A549 (cell line): Measurements from ENCODE around the gene ATP10D. TPM values are rescaled to one million over a fixed set of nuclear protein-coding genes. Genes with fewer than 3 reads are reported as not detected.
A peak's percentile ranks its signal among the peaks of the same experiment; 100 is the strongest.

Experiments used
- ATAC-seq, 2 experiments: fragments of 200-7000 bp in 1 of 2; fragments of >200 bp in 1 of 2; cut with Nextera tagmentation in 1 of 2; cut with Tn5 transposase in 1 of 2; 3 replicates each; pipeline versions ENCODE4 v1.8.0 to v1.9.1; 2018 to 2020; ENCODE audit warnings: mild to moderate bottlenecking in 1 of 2, moderate library complexity in 1 of 2
- CTCF ChIA-PET: fragments of 300-600 bp; sonication (Branson Sonifier 250); formaldehyde crosslinking; extraction: SDS; loops from one replicate; lab custom pipeline; 2021; ENCODE audit warnings: antibody characterized with exemption, inconsistent platforms; lab: Yijun Ruan, JAX
- POLR2A ChIA-PET: fragments of 350-600 bp; formaldehyde crosslinking; extraction: SDS; loops from one replicate; lab custom pipeline; 2021; ENCODE audit warnings: antibody characterized with exemption, inconsistent platforms; lab: Yijun Ruan, JAX
- DNase-seq, 2 experiments: peaks; one replicate each; pipeline versions ENCODE4 v3.0.0 to v3.0.0-alpha.2; 2011 to 2016; ENCODE audit warnings: low read depth in 1 of 2, low spot score in 1 of 2
- FAIRE-seq: peaks from 2 replicates; lab custom pipeline; 2011; peaks lifted over from hg19 to GRCh38; lab: Jason Lieb, UNC
- H3K27ac ChIP-seq, 2 experiments: fragments of >200 bp; sonication (Bioruptor Twin); formaldehyde crosslinking; 3 replicates each; pipeline ENCODE4 v1.5.1; 2016 to 2017
- H3K4me1 ChIP-seq: fragments of >200 bp; sonication (Bioruptor Twin); formaldehyde crosslinking; 3 replicates; pipeline ENCODE4 v1.6.1; 2016
- H3K4me2 ChIP-seq: fragments of >200 bp; sonication (Bioruptor Twin); formaldehyde crosslinking; 3 replicates; pipeline ENCODE4 v1.6.1; 2016
- H3K4me3 ChIP-seq: fragments of >200 bp; sonication (Bioruptor Twin); formaldehyde crosslinking; 3 replicates; pipeline ENCODE4 v1.5.1; 2016
- H3K9me3 ChIP-seq: fragments of >200 bp; sonication (Bioruptor Twin); formaldehyde crosslinking; 3 replicates; pipeline ENCODE4 v1.6.1; 2016
- CBX2 ChIP-seq: fragments of 200-600 bp; sonication (generic); IDR thresholded peaks from 2 replicates; pipeline ENCODE4 v1.6.1; 2016; ENCODE audit warnings: low read depth, mild to moderate bottlenecking, borderline replicate concordance
- CBX8 ChIP-seq: fragments of 200-600 bp; sonication (generic); IDR thresholded peaks from 2 replicates; pipeline ENCODE4 v1.6.1; 2016
- CHD2 ChIP-seq: fragments of 150-350 bp; IDR thresholded peaks from 2 replicates; pipeline ENCODE4 v1.6.1; 2014; ENCODE audit warnings: low read length; ENCODE audit not compliant: partially characterized antibody
- EHMT2 ChIP-seq: fragments of 200-600 bp; sonication (generic); IDR thresholded peaks from 2 replicates; pipeline ENCODE4 v1.6.1; 2016; ENCODE audit warnings: antibody characterized with exemption, low read depth, mild to moderate bottlenecking, moderate library complexity
- ESRRA ChIP-seq: fragments of 150-350 bp; IDR thresholded peaks from 2 replicates; pipeline ENCODE4 v1.6.1; 2014; ENCODE audit warnings: mild to moderate bottlenecking, low read length, borderline replicate concordance
- HOXA7 ChIP-seq: fragments of 250-450 bp; sonication (Bioruptor Pico); IDR thresholded peaks from 2 replicates; pipeline ENCODE4 v1.5.0; 2020; ENCODE audit warnings: mild to moderate bottlenecking, moderate library complexity
- HOXB13 ChIP-seq: fragments of 250-450 bp; sonication (Bioruptor Pico); IDR thresholded peaks from 2 replicates; pipeline ENCODE4 v1.5.0; 2020; ENCODE audit warnings: low read depth, mild to moderate bottlenecking, moderate library complexity
- HOXB5 ChIP-seq: fragments of 250-450 bp; sonication (Bioruptor Pico); IDR thresholded peaks from 2 replicates; pipeline ENCODE4 v1.5.0; 2020; ENCODE audit warnings: mild to moderate bottlenecking, moderate library complexity
- JUNB ChIP-seq: fragments of >200 bp; sonication (Bioruptor Twin); formaldehyde crosslinking; IDR thresholded peaks from 2 replicates; pipeline ENCODE4 v1.6.1; 2016
- KDM5A ChIP-seq: fragments of 200-600 bp; sonication (generic); IDR thresholded peaks from 2 replicates; pipeline ENCODE4 v1.6.1; 2016; ENCODE audit warnings: antibody characterized with exemption, mild to moderate bottlenecking
- NFE2L2 ChIP-seq: fragments of 150-350 bp; conservative IDR thresholded peaks from 2 replicates; pipeline ENCODE4 v1.6.1; 2014; ENCODE audit warnings: low read length
- NPAS2 ChIP-seq: fragments of 250-450 bp; sonication (Bioruptor Pico); IDR thresholded peaks from 2 replicates; pipeline ENCODE4 v1.8.0; 2022; ENCODE audit warnings: mild to moderate bottlenecking, moderate library complexity, borderline replicate concordance
- NR3C1 ChIP-seq: fragments of >200 bp; sonication (Bioruptor Twin); formaldehyde crosslinking; IDR thresholded peaks from 3 replicates; pipeline ENCODE4 v1.6.1; 2017
- RFX5 ChIP-seq: fragments of 450-650 bp; IDR thresholded peaks from 2 replicates; pipeline ENCODE4 v1.7.1; 2014; ENCODE audit warnings: antibody characterized with exemption, mild to moderate bottlenecking, moderate library complexity
- RNF2 ChIP-seq: fragments of 200-600 bp; sonication (generic); IDR thresholded peaks from 2 replicates; pipeline ENCODE4 v1.6.1; 2016; ENCODE audit warnings: low read depth, mild to moderate bottlenecking, antibody characterized with exemption, moderate library complexity, borderline replicate concordance
- SREBF2 ChIP-seq: fragments of 450-650 bp; IDR thresholded peaks from 2 replicates; pipeline ENCODE4 v1.6.1; 2014; ENCODE audit warnings: mild to moderate bottlenecking, moderate library complexity
- ZC3H11A ChIP-seq: fragments of 450-650 bp; IDR thresholded peaks from 2 replicates; pipeline ENCODE4 v1.6.1; 2014; ENCODE audit warnings: antibody characterized with exemption, mild to moderate bottlenecking
- ZSCAN20 ChIP-seq: fragments of 250-450 bp; sonication (Bioruptor Pico); IDR thresholded peaks from 2 replicates; pipeline ENCODE4 v1.8.0; 2022; ENCODE audit warnings: mild to moderate bottlenecking, moderate library complexity
- WGBS: methylation state at CpG from one replicate; pipeline ENCODE4 v1.1.6; 2017; ENCODE audit errors: missing lambda C conversion rate; 5-methylcytosine and 5-hydroxymethylcytosine counted together
- polyA plus RNA-seq, 4 experiments: library from polyadenylated mRNA; depleted of rRNA in 3 of 4; stranded (reverse); fragments of >200 nt; fragmentation: RNase III in 1 of 4; extraction: RNeasy Plus Mini Kit Qiagen cat#74134 plus additional on column Dnase treatment in 1 of 4; gene quantifications; 2 replicates in 3 of 4; 3 replicates in 1 of 4; pipeline ENCODE4 v1.2.3, GENCODE V29; 2011 to 2017
- TF ChIP-seq, protein P1 (sequence below): fragments of 200-600 bp; sonication (generic); IDR thresholded peaks from 2 replicates; pipeline ENCODE4 v1.6.1; 2016; ENCODE audit warnings: antibody characterized with exemption, mild to moderate bottlenecking, moderate library complexity
- TF ChIP-seq, protein P2 (sequence below): fragments of 450-650 bp; IDR thresholded peaks from 2 replicates; pipeline ENCODE4 v1.6.1; 2014; ENCODE audit warnings: antibody characterized with exemption
- TF ChIP-seq, protein P3 (sequence below): IDR thresholded peaks from 2 replicates; pipeline ENCODE4 v1.6.1; 2012; ENCODE audit warnings: low read depth, borderline replicate concordance
- TF ChIP-seq, protein P4 (sequence below): fragments of 250-450 bp; sonication (Bioruptor Pico); IDR thresholded peaks from 2 replicates; pipeline ENCODE4 v1.5.0; 2020; ENCODE audit warnings: low read depth, mild to moderate bottlenecking, moderate library complexity

Gene ATP10D
- polyA plus RNA-seq, 2 of the 4 experiments (the other 2 are of a cell fraction), result 2.7 to 6.8 TPM

DNA sequence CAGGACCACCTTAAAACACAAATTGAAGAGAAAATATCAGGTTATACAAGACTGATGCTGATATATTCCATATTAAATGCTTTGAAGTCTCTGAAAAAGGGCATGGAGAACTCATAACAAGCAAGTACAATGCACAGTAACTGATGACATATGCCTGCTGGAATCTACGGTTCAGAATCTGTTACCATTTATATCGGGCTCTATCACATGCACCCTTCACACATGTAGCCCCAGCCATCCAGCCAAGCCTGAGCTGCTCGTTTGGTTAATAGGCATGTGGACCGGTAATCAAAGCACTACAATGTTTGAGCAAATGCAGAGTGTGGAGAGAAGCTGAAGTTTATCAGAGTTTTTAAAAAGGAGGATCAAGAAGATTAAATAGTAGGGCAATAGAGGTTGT lies 33.4 kb upstream of the ATP10D start:
- no peak overlapping the region for H3K4me3 ChIP-seq
- CTCF ChIA-PET, result no interaction called here
- no peak for TF ChIP-seq NR3C1
- TF ChIP-seq ZC3H11A, result no peak
- TF ChIP-seq, protein P1, sequence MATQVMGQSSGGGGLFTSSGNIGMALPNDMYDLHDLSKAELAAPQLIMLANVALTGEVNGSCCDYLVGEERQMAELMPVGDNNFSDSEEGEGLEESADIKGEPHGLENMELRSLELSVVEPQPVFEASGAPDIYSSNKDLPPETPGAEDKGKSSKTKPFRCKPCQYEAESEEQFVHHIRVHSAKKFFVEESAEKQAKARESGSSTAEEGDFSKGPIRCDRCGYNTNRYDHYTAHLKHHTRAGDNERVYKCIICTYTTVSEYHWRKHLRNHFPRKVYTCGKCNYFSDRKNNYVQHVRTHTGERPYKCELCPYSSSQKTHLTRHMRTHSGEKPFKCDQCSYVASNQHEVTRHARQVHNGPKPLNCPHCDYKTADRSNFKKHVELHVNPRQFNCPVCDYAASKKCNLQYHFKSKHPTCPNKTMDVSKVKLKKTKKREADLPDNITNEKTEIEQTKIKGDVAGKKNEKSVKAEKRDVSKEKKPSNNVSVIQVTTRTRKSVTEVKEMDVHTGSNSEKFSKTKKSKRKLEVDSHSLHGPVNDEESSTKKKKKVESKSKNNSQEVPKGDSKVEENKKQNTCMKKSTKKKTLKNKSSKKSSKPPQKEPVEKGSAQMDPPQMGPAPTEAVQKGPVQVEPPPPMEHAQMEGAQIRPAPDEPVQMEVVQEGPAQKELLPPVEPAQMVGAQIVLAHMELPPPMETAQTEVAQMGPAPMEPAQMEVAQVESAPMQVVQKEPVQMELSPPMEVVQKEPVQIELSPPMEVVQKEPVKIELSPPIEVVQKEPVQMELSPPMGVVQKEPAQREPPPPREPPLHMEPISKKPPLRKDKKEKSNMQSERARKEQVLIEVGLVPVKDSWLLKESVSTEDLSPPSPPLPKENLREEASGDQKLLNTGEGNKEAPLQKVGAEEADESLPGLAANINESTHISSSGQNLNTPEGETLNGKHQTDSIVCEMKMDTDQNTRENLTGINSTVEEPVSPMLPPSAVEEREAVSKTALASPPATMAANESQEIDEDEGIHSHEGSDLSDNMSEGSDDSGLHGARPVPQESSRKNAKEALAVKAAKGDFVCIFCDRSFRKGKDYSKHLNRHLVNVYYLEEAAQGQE, result no peak
- TF ChIP-seq, protein P2, sequence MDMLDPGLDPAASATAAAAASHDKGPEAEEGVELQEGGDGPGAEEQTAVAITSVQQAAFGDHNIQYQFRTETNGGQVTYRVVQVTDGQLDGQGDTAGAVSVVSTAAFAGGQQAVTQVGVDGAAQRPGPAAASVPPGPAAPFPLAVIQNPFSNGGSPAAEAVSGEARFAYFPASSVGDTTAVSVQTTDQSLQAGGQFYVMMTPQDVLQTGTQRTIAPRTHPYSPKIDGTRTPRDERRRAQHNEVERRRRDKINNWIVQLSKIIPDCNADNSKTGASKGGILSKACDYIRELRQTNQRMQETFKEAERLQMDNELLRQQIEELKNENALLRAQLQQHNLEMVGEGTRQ, result no peak
- no peak for TF ChIP-seq ZSCAN20 (CRISPR knock-in tag)
- no peak for TF ChIP-seq CBX2
- TF ChIP-seq CHD2, result no peak
- TF ChIP-seq ESRRA, result no peak
- no peak for TF ChIP-seq NPAS2 (CRISPR knock-in tag)
- no peak for TF ChIP-seq RNF2
- no peak for TF ChIP-seq JUNB
- no peak for TF ChIP-seq HOXB5
- TF ChIP-seq CBX8, result no peak
- TF ChIP-seq, all 56 proteins: peak for 0
- FAIRE-seq, result no peak
- H3K4me1 ChIP-seq, result no peaks in the 10 kb centered on the region
- no peak overlapping the region for H3K4me2 ChIP-seq
- no peak for ATAC-seq
- WGBS, result 85% methylated on average over 4 of the region's 4 CpGs
- no peak overlapping the region for H3K27ac ChIP-seq
- DNase-seq, result no peak
- no peaks in the 10 kb centered on the region for H3K9me3 ChIP-seq
- POLR2A ChIA-PET, result no interaction called here

DNA sequence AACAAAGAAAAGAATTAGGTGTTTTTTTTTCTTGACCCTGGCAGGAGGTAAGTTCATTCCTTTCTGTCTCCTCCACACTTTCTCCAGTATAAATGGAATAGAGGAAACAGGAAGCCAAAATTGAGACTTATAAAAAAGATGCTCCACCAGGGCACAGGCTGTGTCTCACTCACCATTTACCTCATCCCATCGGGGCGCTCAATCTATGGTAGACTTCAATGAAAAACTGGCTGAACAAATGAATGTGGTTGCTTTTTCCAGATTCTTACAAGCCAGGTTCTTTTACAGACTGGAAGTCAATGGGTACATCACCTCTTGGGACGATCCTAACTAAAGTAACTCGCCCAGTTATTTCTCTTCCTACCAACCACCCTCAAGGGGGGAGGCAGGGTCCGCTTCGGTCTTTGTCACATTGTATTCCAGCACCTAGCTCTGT lies 22.3 kb upstream of the ATP10D start:
- FAIRE-seq (no peak), ATAC-seq (peak; percentile 40 to 79), DNase-seq (no peak)
- Histone ChIP-seq H3K27ac (peak overlapping the region; percentile 94 to 97), H3K4me2 (peak overlapping the region; percentile 53), H3K4me3 (peak overlapping the region; percentile 64), H3K9me3 (no peaks in the 10 kb centered on the region), H3K4me1 (no peaks in the 10 kb centered on the region)
- POLR2A ChIA-PET, result interaction anchor here (0.5 to 1.5 kb wide), 2 partner anchors 22 to 26 kb away, joined by 3 to 18 read pairs; partner anchors contain the start of gene ATP10D
- TF ChIP-seq JUNB, result no peak
- TF ChIP-seq NFE2L2, result no peak
- no peak for TF ChIP-seq ZSCAN20 (CRISPR knock-in tag)
- no peak for TF ChIP-seq CBX2
- TF ChIP-seq RFX5, result no peak
- TF ChIP-seq EHMT2, result no peak
- TF ChIP-seq, protein P3, sequence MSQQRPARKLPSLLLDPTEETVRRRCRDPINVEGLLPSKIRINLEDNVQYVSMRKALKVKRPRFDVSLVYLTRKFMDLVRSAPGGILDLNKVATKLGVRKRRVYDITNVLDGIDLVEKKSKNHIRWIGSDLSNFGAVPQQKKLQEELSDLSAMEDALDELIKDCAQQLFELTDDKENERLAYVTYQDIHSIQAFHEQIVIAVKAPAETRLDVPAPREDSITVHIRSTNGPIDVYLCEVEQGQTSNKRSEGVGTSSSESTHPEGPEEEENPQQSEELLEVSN, result no peak
- TF ChIP-seq KDM5A, result no peak
- no peak for TF ChIP-seq SREBF2
- no peak for TF ChIP-seq HOXB13 (CRISPR knock-in tag)
- TF ChIP-seq NR3C1, result no peak
- TF ChIP-seq, protein P4, sequence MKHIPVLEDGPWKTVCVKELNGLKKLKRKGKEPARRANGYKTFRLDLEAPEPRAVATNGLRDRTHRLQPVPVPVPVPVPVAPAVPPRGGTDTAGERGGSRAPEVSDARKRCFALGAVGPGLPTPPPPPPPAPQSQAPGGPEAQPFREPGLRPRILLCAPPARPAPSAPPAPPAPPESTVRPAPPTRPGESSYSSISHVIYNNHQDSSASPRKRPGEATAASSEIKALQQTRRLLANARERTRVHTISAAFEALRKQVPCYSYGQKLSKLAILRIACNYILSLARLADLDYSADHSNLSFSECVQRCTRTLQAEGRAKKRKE, result no peak
- TF ChIP-seq HOXA7, result no peak
- no peak for TF ChIP-seq ZC3H11A
- TF ChIP-seq RNF2, result no peak
- WGBS, result 1% methylated on average over 6 of the region's 6 CpGs
- CTCF ChIA-PET, result interaction anchor here (0.8 to 1.4 kb wide), 4 partner anchors 21 to 454 kb away, joined by 3 to 6 read pairs (median 4); partner anchors contain the start of gene ATP10D
